Activated CD4-positive, alpha-beta T cell treated with anti-CD3 and anti-CD28 coated beads for 1 hour (primary cell): ENCODE measurements around the gene TRIM25.

Experiments
- DNase-seq: peaks from one replicate; pipeline ENCODE4 v3.0.0-alpha.2; 2020

The TRIM25 gene

GRCh38 chr17:56926270-56926669 lies 12.4 kb upstream of the TRIM25 start:
- no peak for DNase-seq

GRCh38 chr17:56925088-56925487 lies 11.2 kb upstream of the TRIM25 start:
- DNase-seq, result no peak

GRCh38 chr17:56919717-56920116 lies 5.9 kb upstream of the TRIM25 start:
- DNase-seq, result no peak

- no peak for DNase-seq
Measured at GRCh38 chr17:56918916-56919315, 5.1 kb upstream of the TRIM25 start.

GRCh38 chr17:56917559-56918296 lies 3.9 kb upstream of the TRIM25 start:
- no peak for DNase-seq

GRCh38 chr17:56914581-56915273 lies 878 bp upstream of the TRIM25 start:
- DNase-seq, result no peak

- no peak for DNase-seq
Measured at GRCh38 chr17:56913353-56913866, 439 bp downstream of the TRIM25 start.

- DNase-seq, result no peak
Measured at GRCh38 chr17:56913000-56913311, 893 bp downstream of the TRIM25 start.

GRCh38 chr17:56912105-56912999 lies 1.5 kb downstream of the TRIM25 start:
- no peak for DNase-seq

- DNase-seq, result no peak
Measured at GRCh38 chr17:56910509-56911235, 3.2 kb downstream of the TRIM25 start.

- no peak for DNase-seq
Measured at GRCh38 chr17:56909742-56910508, 3.9 kb downstream of the TRIM25 start.

- no peak for DNase-seq
Measured at GRCh38 chr17:56908001-56908542, 5.8 kb downstream of the TRIM25 start.

GRCh38 chr17:56903560-56903959 lies 10.3 kb downstream of the TRIM25 start:
- no peak for DNase-seq

GRCh38 chr17:56902348-56902747 lies 11.5 kb downstream of the TRIM25 start:
- no peak for DNase-seq

GRCh38 chr17:56899403-56899802 lies 14.4 kb downstream of the TRIM25 start:
- DNase-seq, result no peak

GRCh38 chr17:56898874-56899273 lies 15.0 kb downstream of the TRIM25 start:
- no peak for DNase-seq

- no peak for DNase-seq
Measured at GRCh38 chr17:56897646-56898424, 16.0 kb downstream of the TRIM25 start.

- DNase-seq, result no peak
Measured at GRCh38 chr17:56896968-56897359, 16.9 kb downstream of the TRIM25 start.

GRCh38 chr17:56896217-56896967 lies 17.5 kb downstream of the TRIM25 start:
- no peak for DNase-seq

GRCh38 chr17:56894859-56895455 lies 18.9 kb downstream of the TRIM25 start:
- DNase-seq, result no peak
